Measurements from ENCODE around the gene SLC22A12. TPM values are rescaled to one million over a fixed set of nuclear protein-coding genes. Genes with fewer than 3 reads are reported as not detected.

Gene SLC22A12
- total RNA-seq (not detected), polyA plus RNA-seq (not detected)

- Mint-ChIP-seq H3K27ac (no peak within 1 kb of the TSS), H3K36me3 (peaks cover 0 to 2% (median 0%) of the 10 kb centered on the region in 3 donors), H3K4me3 (no peak within 1 kb of the TSS), H3K4me1 (no peaks in the 10 kb centered on the region), H3K9me3 (peaks cover 3 to 8% (median 6%) of the 10 kb centered on the region in 5 donors), H3K27me3 (peaks cover 11 to 29% of the 10 kb centered on the region in 2 donors)
- peak in 1 of 5 donors; percentile 17 for DNase-seq
- ChIA-PET CTCF (no interaction called here), POLR2A (no interaction called here)
- H3K36me3 ChIP-seq (ENCODE audit: insufficient read depth, low read length) = no peaks in the 10 kb centered on the region
- no peaks in the 10 kb centered on the region for H3K4me1 ChIP-seq (ENCODE audit: insufficient read depth, low read length)
- H3K4me3 ChIP-seq (ENCODE audit: low read length) = no peak within 1 kb of the TSS
- H3K27me3 ChIP-seq (ENCODE audit: insufficient read depth, low read length, poor library complexity, severe bottlenecking) = no peaks in the 10 kb centered on the region
- no peaks in the 10 kb centered on the region for H3K9me3 ChIP-seq (ENCODE audit: low read length)
- H3K27ac ChIP-seq (ENCODE audit: low read depth, low read length) = no peak within 1 kb of the TSS
These were observed at the start of gene SLC22A12 for GRCh38 chr11:64590763-64591221. Gene SLC22A12, plus strand, starts transcription at chr11:64591220. Its CDS starts 337 bp downstream, at chr11:64591557.

DNA sequence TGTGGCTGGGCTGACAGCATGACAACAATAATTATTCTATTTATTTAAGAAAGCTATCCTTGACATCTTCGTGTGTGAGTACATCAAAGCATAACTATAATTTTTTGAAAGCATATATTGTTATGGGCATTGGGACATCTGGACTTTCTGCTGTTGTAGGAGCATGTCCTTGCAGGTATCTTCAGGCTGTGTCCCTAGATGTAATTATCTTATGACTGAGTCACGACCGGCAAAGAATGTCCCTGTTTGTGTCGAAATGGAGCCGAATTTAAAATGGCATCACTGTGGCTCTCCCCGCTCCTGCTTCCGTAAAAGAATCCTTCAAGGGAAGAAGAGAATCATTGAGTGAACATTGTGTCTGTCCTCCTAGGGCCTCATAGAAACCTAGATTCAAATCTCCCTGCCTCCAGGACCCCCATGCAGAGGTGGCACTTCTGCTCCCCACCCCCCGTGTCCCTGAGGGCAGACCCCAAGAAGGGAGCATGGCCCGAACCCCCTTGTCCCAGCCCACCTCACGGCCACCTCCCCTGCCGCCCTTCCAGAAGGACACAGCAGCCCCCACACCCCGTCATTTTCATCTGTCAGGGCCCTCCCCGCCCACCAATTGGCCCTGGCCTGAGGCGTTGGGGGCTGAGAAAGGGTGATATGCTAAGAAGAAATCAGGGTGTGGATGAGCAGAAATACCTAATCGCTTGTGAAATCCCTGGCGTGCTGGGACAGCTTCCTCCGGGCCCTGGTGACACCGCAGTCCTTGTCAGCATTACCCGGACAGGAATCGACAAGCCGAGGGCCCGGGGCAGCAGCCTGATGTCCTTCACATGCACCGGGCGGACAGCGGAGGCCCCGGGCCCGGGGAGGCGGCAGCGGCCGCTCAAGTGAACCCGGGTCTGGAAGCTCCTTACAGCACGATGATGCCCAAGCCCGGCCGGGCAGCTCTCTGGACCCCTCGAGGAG lies 48.6 kb upstream of the SLC22A12 start:
- no peak overlapping the region for H3K27ac Mint-ChIP-seq
- Histone ChIP-seq H3K4me3 (ENCODE audit: low read length) (no peak overlapping the region), H3K4me1 (ENCODE audit: insufficient read depth, low read length) (no peaks in the 10 kb centered on the region), H3K27me3 (ENCODE audit: insufficient read depth, low read length, poor library complexity, severe bottlenecking) (peaks cover 10% of the 10 kb centered on the region), H3K36me3 (ENCODE audit: insufficient read depth, low read length) (no peaks in the 10 kb centered on the region), H3K27ac (ENCODE audit: low read depth, low read length) (no peak overlapping the region), H3K9me3 (ENCODE audit: low read length) (no peaks in the 10 kb centered on the region)
- H3K4me3 Mint-ChIP-seq = no peak overlapping the region
- H3K36me3 Mint-ChIP-seq = no peaks in the 10 kb centered on the region
- POLR2A ChIA-PET = no interaction called here
- no peak for DNase-seq
- H3K27me3 Mint-ChIP-seq = peaks cover 21 to 43% of the 10 kb centered on the region in 2 donors
- H3K4me1 Mint-ChIP-seq = no peaks in the 10 kb centered on the region
- peaks cover 0 to 1% (median 0%) of the 10 kb centered on the region in 5 donors for H3K9me3 Mint-ChIP-seq
- CTCF ChIA-PET = no interaction called here

DNA sequence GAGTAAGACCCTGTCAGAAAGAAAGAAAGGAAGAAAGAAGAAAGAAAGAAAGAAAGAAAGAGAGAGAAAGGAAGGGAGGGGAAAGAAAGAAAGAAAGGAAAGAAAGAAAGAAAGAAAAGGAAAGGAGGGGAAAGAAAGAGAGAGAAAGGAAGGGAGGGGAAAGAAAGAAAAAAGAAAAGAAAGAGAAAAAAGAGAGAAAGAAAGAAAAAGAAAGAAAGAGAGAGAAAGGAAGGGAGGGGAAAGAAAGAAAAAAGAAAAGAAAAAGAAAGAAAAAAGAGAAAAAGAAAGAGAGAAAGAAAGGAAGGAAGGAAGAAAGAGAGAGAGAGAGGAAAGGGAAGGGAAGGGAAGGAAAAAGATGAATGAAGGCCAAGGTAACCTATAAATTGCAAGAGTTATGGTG lies 47.2 kb upstream of the SLC22A12 start:
- Mint-ChIP-seq H3K4me1 (no peaks in the 10 kb centered on the region), H3K4me3 (no peak overlapping the region), H3K36me3 (no peaks in the 10 kb centered on the region), H3K27me3 (peaks cover 17 to 37% of the 10 kb centered on the region in 2 donors), H3K27ac (no peak overlapping the region), H3K9me3 (peaks cover 0 to 2% (median 0%) of the 10 kb centered on the region in 5 donors)
- H3K27ac ChIP-seq (ENCODE audit: low read depth, low read length) = no peak overlapping the region
- no peak overlapping the region for H3K4me3 ChIP-seq (ENCODE audit: low read length)
- no peaks in the 10 kb centered on the region for H3K4me1 ChIP-seq (ENCODE audit: insufficient read depth, low read length)
- H3K27me3 ChIP-seq (ENCODE audit: insufficient read depth, low read length, poor library complexity, severe bottlenecking) = peaks cover 5% of the 10 kb centered on the region
- H3K36me3 ChIP-seq (ENCODE audit: insufficient read depth, low read length) = no peaks in the 10 kb centered on the region
- DNase-seq = no peak
- no peaks in the 10 kb centered on the region for H3K9me3 ChIP-seq (ENCODE audit: low read length)
- ChIA-PET CTCF (no interaction called here), POLR2A (no interaction called here)

GRCh38 chr11:64544616-64545296 lies 46.3 kb upstream of the SLC22A12 start:
- Histone ChIP-seq H3K27me3 (ENCODE audit: insufficient read depth, low read length, poor library complexity, severe bottlenecking) (peaks cover 4% of the 10 kb centered on the region), H3K27ac (ENCODE audit: low read depth, low read length) (no peak overlapping the region), H3K9me3 (ENCODE audit: low read length) (no peaks in the 10 kb centered on the region), H3K4me1 (ENCODE audit: insufficient read depth, low read length) (no peaks in the 10 kb centered on the region), H3K36me3 (ENCODE audit: insufficient read depth, low read length) (no peaks in the 10 kb centered on the region), H3K4me3 (ENCODE audit: low read length) (no peak overlapping the region)
- Mint-ChIP-seq H3K4me1 (no peaks in the 10 kb centered on the region), H3K4me3 (no peak overlapping the region), H3K9me3 (peaks cover 0 to 2% (median 0%) of the 10 kb centered on the region in 5 donors), H3K27ac (no peak overlapping the region), H3K36me3 (no peaks in the 10 kb centered on the region), H3K27me3 (peaks cover 19 to 34% of the 10 kb centered on the region in 2 donors)
- DNase-seq = no peak
- CTCF ChIA-PET = no interaction called here
- POLR2A ChIA-PET = no interaction called here

GRCh38 chr11:64545619-64546018 lies 45.4 kb upstream of the SLC22A12 start:
- H3K4me3 Mint-ChIP-seq = no peak overlapping the region
- Histone ChIP-seq H3K4me3 (ENCODE audit: low read length) (no peak overlapping the region), H3K36me3 (ENCODE audit: insufficient read depth, low read length) (no peaks in the 10 kb centered on the region), H3K9me3 (ENCODE audit: low read length) (no peaks in the 10 kb centered on the region), H3K27me3 (ENCODE audit: insufficient read depth, low read length, poor library complexity, severe bottlenecking) (peaks cover 4% of the 10 kb centered on the region), H3K4me1 (ENCODE audit: insufficient read depth, low read length) (no peaks in the 10 kb centered on the region), H3K27ac (ENCODE audit: low read depth, low read length) (no peak overlapping the region)
- DNase-seq = no peak
- H3K4me1 Mint-ChIP-seq = no peaks in the 10 kb centered on the region
- H3K27ac Mint-ChIP-seq = no peak overlapping the region
- peaks cover 0 to 2% (median 0%) of the 10 kb centered on the region in 5 donors for H3K9me3 Mint-ChIP-seq
- ChIA-PET CTCF (no interaction called here), POLR2A (no interaction called here)
- H3K36me3 Mint-ChIP-seq = no peaks in the 10 kb centered on the region
- H3K27me3 Mint-ChIP-seq = peaks cover 16 to 28% of the 10 kb centered on the region in 2 donors

DNA sequence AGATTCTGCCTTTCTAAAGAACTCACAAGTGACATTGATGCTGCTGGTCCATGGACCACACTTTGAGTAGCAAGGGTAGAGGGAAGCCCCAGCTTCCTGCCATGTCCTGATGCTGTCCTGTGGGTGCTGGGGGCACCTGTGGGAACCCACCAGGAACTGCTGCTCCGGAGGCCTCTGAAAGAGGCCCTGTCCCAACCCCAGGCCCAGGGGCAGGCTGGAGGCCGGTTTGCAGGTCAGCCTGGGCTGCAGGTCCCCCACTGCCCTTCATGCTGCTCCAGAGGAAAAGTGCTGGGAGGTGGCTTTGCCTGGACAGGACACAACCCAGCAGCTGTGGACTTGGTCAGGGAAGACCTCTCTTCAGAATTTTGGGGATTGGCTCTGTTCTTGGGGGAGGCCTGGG lies 44.8 kb upstream of the SLC22A12 start:
- H3K27ac Mint-ChIP-seq = no peak overlapping the region
- POLR2A ChIA-PET = no interaction called here
- peaks cover 0 to 2% (median 0%) of the 10 kb centered on the region in 5 donors for H3K9me3 Mint-ChIP-seq
- peaks cover 13 to 26% of the 10 kb centered on the region in 2 donors for H3K27me3 Mint-ChIP-seq
- DNase-seq = no peak
- Histone ChIP-seq H3K4me3 (ENCODE audit: low read length) (no peak overlapping the region), H3K27ac (ENCODE audit: low read depth, low read length) (no peak overlapping the region), H3K36me3 (ENCODE audit: insufficient read depth, low read length) (no peaks in the 10 kb centered on the region), H3K27me3 (ENCODE audit: insufficient read depth, low read length, poor library complexity, severe bottlenecking) (peaks cover 4% of the 10 kb centered on the region), H3K4me1 (ENCODE audit: insufficient read depth, low read length) (no peaks in the 10 kb centered on the region), H3K9me3 (ENCODE audit: low read length) (no peaks in the 10 kb centered on the region)
- H3K36me3 Mint-ChIP-seq = no peaks in the 10 kb centered on the region
- H3K4me1 Mint-ChIP-seq = no peaks in the 10 kb centered on the region
- CTCF ChIA-PET = no interaction called here
- peak overlapping the region in 1 of 7 donors; percentile 40 for H3K4me3 Mint-ChIP-seq

- peaks cover 4% of the 10 kb centered on the region for H3K27me3 ChIP-seq (ENCODE audit: insufficient read depth, low read length, poor library complexity, severe bottlenecking)
- H3K4me1 Mint-ChIP-seq = no peaks in the 10 kb centered on the region
- H3K27ac ChIP-seq (ENCODE audit: low read depth, low read length) = no peak overlapping the region
- H3K9me3 ChIP-seq (ENCODE audit: low read length) = no peaks in the 10 kb centered on the region
- no peak for DNase-seq
- no peaks in the 10 kb centered on the region for H3K4me1 ChIP-seq (ENCODE audit: insufficient read depth, low read length)
- no peaks in the 10 kb centered on the region for H3K36me3 ChIP-seq (ENCODE audit: insufficient read depth, low read length)
- peak overlapping the region in 1 of 7 donors; percentile 40 for H3K4me3 Mint-ChIP-seq
- no peak overlapping the region for H3K4me3 ChIP-seq (ENCODE audit: low read length)
- no peaks in the 10 kb centered on the region for H3K36me3 Mint-ChIP-seq
- no peak overlapping the region for H3K27ac Mint-ChIP-seq
- ChIA-PET CTCF (no interaction called here), POLR2A (no interaction called here)
- H3K27me3 Mint-ChIP-seq = peaks cover 13 to 22% of the 10 kb centered on the region in 2 donors
- peaks cover 0 to 2% (median 0%) of the 10 kb centered on the region in 5 donors for H3K9me3 Mint-ChIP-seq
These were observed 44.4 kb upstream of the SLC22A12 start for GRCh38 chr11:64546600-64546999.

DNA sequence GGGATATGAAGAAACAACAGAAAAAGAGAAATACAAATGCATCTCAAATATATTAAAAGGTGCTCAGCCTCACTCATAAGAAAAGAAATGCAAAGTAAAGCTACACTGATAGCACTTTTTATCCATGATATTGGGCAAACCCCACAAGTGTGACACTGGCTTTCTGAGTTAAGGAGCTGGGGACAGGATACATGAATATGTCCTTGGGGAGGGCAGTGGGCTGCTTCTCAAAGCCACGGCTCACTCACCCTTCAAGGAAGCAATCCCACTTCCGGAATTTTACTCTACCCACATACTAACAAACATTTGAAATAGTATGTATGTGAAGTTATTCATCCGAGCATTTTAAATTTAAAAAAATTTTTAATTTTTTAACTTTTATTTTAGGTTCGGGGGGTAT lies 41.1 kb upstream of the SLC22A12 start:
- H3K9me3 ChIP-seq (ENCODE audit: low read length) = no peaks in the 10 kb centered on the region
- peaks cover 4% of the 10 kb centered on the region for H3K27me3 ChIP-seq (ENCODE audit: insufficient read depth, low read length, poor library complexity, severe bottlenecking)
- H3K27ac ChIP-seq (ENCODE audit: low read depth, low read length) = no peak overlapping the region
- H3K4me3 ChIP-seq (ENCODE audit: low read length) = no peak overlapping the region
- POLR2A ChIA-PET = no interaction called here
- H3K36me3 ChIP-seq (ENCODE audit: insufficient read depth, low read length) = no peaks in the 10 kb centered on the region
- DNase-seq = peak in 1 of 5 donors; percentile 5
- Mint-ChIP-seq H3K36me3 (no peaks in the 10 kb centered on the region), H3K4me1 (no peaks in the 10 kb centered on the region), H3K27me3 (peaks cover 7 to 14% of the 10 kb centered on the region in 2 donors), H3K9me3 (peaks cover 0 to 2% (median 0%) of the 10 kb centered on the region in 5 donors), H3K4me3 (no peak overlapping the region), H3K27ac (no peak overlapping the region)
- no peaks in the 10 kb centered on the region for H3K4me1 ChIP-seq (ENCODE audit: insufficient read depth, low read length)
- CTCF ChIA-PET = no interaction called here

Measured in CD8-positive, alpha-beta memory T cell (primary cell).